ENCODE results near the gene SNAPC3.

- TF ChIP-seq, protein P1, sequence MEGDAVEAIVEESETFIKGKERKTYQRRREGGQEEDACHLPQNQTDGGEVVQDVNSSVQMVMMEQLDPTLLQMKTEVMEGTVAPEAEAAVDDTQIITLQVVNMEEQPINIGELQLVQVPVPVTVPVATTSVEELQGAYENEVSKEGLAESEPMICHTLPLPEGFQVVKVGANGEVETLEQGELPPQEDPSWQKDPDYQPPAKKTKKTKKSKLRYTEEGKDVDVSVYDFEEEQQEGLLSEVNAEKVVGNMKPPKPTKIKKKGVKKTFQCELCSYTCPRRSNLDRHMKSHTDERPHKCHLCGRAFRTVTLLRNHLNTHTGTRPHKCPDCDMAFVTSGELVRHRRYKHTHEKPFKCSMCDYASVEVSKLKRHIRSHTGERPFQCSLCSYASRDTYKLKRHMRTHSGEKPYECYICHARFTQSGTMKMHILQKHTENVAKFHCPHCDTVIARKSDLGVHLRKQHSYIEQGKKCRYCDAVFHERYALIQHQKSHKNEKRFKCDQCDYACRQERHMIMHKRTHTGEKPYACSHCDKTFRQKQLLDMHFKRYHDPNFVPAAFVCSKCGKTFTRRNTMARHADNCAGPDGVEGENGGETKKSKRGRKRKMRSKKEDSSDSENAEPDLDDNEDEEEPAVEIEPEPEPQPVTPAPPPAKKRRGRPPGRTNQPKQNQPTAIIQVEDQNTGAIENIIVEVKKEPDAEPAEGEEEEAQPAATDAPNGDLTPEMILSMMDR (conservative IDR thresholded peaks at IDR 0.05; ENCODE audit: low read length): no peak
- no peak for TF ChIP-seq EZH2phosphoT487 (IDR thresholded peaks at IDR 0.05; ENCODE audit: borderline replicate concordance, low read depth, low read length)
Observed at GRCh38 chr9:15491950-15492349, 69.3 kb downstream of the SNAPC3 start.

Measured in OCI-LY7 (cell line).